OCI-LY1 (cell line): ENCODE results near the gene NKD1.

Source experiments
- CTCF ChIP-seq: fragments of 200-600 bp; sonication (generic), shearing (Covaris generic); IDR thresholded peaks from 2 replicates; pipeline ENCODE4 v1.5.1; 2017; ENCODE audit warnings: mild to moderate bottlenecking, antibody characterized with exemption, low read length, moderate library complexity, mixed read lengths
- EZH2 ChIP-seq: fragments of 200-600 bp; sonication (generic), shearing (Covaris generic); IDR thresholded peaks from 2 replicates; pipeline ENCODE4 v1.8.0; 2017; ENCODE audit warnings: borderline replicate concordance, mixed run types, mild to moderate bottlenecking, antibody characterized with exemption, low read length, moderate library complexity, mixed read lengths

GRCh38 chr16:50598256-50598894 is 50.2 kb downstream of the NKD1 start:
- TF ChIP-seq CTCF (no peak), EZH2 (no peak)
